C4-2B (cell line): ENCODE data around the gene ZNF366.

Source experiments
- ZFX ChIP-seq: fragments of 450-650 bp; IDR thresholded peaks from 2 replicates; pipeline ENCODE4 v1.6.1; 2017
- TF ChIP-seq, protein P1 (sequence below): fragments of 450-650 bp; conservative IDR thresholded peaks from 2 replicates; pipeline ENCODE4 v1.5.1; 2017; ENCODE audit warnings: mild to moderate bottlenecking

DNA sequence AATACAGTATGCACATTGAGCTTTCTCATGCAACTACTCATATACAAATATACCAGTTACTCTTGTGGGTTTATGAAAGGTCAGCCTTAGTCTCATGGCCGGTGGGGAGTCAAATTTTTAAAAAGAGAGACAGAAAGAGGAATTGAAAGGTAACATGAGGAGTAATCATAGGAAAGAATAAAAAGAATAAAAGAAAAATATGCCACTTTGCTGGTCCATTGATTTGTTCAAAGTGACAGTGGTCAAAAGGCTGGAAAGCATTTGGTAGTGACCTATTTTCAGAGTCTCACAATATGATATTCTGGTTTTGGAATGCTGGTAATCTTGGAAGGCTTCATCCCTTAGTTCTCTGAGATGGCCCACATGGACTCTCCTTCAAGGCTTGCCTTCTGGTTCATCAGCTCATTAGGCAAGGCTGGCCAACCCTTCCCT is 67.0 kb downstream of the ZNF366 start:
- TF ChIP-seq, protein P1, sequence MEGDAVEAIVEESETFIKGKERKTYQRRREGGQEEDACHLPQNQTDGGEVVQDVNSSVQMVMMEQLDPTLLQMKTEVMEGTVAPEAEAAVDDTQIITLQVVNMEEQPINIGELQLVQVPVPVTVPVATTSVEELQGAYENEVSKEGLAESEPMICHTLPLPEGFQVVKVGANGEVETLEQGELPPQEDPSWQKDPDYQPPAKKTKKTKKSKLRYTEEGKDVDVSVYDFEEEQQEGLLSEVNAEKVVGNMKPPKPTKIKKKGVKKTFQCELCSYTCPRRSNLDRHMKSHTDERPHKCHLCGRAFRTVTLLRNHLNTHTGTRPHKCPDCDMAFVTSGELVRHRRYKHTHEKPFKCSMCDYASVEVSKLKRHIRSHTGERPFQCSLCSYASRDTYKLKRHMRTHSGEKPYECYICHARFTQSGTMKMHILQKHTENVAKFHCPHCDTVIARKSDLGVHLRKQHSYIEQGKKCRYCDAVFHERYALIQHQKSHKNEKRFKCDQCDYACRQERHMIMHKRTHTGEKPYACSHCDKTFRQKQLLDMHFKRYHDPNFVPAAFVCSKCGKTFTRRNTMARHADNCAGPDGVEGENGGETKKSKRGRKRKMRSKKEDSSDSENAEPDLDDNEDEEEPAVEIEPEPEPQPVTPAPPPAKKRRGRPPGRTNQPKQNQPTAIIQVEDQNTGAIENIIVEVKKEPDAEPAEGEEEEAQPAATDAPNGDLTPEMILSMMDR = no peak
- TF ChIP-seq ZFX = no peak
